ENCODE results near the gene FMOD.
"Not testable (repeated sequence)": the region's sequence is repeated elsewhere in the genome, so short reads cannot be mapped to it uniquely, and the experiment has no call there.

Gene FMOD

DNA sequence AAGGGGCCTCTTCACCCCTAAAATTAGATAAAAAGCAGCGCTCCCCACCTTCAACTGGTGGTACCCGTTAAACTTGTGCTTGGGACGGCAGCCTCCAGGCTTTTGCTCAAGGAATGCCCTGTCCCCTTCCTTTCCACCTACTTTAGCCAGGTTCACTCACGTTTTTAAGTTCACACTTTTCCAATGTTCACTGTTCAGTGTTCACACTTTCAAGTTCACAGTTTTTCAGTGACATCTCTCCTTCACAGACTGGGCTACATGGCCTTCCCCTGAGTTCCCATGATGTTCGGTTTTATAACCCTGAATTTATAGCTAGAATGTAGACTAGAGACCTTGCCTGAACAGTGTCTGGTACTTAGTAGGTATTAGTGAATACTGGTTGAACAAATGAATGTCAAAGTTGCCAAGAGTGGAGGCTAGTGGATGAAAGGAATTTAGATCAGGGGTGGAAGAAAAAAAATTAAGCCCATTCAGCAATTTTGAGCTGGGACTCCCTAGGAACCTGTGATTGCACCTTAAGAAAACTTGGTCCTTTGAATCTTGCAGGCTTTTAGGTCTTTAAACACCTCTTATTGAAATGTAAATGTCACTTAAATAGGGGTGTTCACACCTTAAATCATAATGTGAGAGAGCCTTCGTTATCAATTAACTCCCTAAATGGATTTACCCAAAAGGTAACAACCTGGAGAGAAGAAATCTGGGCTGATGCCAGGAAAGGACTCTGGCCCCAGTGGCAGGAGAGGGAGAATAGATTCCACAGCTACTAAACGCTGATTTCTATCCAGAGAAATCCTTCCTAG, 33.3 kb downstream of the FMOD start:
- DNase-seq (ENCODE audit: low read depth), result no peak
- H3K4me3 ChIP-seq (ENCODE audit: control insufficient read depth, low read depth, low read length), result no peak overlapping the region
- TF ChIP-seq, protein P1, sequence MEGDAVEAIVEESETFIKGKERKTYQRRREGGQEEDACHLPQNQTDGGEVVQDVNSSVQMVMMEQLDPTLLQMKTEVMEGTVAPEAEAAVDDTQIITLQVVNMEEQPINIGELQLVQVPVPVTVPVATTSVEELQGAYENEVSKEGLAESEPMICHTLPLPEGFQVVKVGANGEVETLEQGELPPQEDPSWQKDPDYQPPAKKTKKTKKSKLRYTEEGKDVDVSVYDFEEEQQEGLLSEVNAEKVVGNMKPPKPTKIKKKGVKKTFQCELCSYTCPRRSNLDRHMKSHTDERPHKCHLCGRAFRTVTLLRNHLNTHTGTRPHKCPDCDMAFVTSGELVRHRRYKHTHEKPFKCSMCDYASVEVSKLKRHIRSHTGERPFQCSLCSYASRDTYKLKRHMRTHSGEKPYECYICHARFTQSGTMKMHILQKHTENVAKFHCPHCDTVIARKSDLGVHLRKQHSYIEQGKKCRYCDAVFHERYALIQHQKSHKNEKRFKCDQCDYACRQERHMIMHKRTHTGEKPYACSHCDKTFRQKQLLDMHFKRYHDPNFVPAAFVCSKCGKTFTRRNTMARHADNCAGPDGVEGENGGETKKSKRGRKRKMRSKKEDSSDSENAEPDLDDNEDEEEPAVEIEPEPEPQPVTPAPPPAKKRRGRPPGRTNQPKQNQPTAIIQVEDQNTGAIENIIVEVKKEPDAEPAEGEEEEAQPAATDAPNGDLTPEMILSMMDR (conservative IDR thresholded peaks at IDR 0.05; ENCODE audit: control insufficient read depth, insufficient read depth, low read depth, low read length), result no peak

DNA sequence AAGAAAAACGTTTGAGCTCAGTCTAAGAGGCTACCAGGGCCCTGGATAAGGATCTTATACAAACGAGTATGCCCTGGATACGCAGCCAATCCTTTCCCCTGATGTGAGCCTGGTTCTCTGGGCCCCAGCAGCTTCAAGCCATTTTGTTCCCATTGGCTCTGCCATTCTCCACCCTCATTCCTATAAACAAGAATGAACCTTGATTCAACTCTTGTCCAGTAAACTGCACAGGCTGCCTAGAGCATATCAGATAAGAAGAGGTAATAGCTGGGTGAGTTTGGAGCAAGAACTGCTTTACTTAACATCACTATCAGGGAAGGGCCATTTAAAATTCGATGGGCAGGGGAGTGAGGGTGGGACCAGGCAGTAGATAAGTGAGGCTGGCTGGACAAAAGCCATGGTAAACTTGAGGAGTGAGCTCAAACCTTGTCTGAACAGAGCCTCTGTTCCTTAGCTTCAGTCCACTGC, 34.3 kb downstream of the FMOD start:
- no peak overlapping the region for H3K4me3 ChIP-seq (ENCODE audit: control insufficient read depth, low read depth, low read length)
- TF ChIP-seq, protein P1 (conservative IDR thresholded peaks at IDR 0.05; ENCODE audit: control insufficient read depth, insufficient read depth, low read depth, low read length), result no peak
- DNase-seq (ENCODE audit: low read depth), result no peak

DNA sequence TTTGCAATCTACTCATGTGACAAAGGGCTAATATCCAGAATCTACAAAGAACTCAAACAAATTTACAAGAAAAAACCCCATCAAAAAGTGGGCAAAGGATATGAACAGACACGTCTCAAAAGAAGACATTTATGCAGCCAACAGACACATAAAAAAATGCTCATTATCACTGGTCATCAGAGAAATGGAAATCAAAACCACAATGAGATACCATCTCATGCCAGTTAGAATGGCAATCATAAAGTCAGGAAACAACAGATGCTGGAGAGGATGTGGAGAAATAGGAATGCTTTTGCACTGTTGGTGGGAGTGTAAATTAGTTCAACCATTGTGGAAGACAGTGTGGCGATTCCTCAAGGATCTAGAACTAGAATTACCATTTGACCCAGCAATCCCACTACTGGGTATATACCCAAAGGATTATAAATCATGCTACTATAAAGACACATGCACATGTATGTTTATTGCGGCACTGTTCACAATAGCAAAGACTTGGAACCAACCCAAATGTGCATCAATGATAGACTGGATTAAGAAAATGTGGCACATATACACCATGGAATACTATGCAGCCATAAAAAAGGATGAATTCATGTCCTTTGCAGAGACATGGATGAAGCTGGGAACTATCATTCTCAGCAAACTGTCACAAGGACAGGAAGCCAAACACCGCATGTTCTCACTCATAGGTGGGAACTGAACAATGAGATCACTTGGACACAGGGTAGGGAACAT, 36.7 kb downstream of the FMOD start:
- DNase-seq (ENCODE audit: low read depth); H3K4me3 ChIP-seq (ENCODE audit: control insufficient read depth, low read depth, low read length): not testable (repeated sequence)

DNA sequence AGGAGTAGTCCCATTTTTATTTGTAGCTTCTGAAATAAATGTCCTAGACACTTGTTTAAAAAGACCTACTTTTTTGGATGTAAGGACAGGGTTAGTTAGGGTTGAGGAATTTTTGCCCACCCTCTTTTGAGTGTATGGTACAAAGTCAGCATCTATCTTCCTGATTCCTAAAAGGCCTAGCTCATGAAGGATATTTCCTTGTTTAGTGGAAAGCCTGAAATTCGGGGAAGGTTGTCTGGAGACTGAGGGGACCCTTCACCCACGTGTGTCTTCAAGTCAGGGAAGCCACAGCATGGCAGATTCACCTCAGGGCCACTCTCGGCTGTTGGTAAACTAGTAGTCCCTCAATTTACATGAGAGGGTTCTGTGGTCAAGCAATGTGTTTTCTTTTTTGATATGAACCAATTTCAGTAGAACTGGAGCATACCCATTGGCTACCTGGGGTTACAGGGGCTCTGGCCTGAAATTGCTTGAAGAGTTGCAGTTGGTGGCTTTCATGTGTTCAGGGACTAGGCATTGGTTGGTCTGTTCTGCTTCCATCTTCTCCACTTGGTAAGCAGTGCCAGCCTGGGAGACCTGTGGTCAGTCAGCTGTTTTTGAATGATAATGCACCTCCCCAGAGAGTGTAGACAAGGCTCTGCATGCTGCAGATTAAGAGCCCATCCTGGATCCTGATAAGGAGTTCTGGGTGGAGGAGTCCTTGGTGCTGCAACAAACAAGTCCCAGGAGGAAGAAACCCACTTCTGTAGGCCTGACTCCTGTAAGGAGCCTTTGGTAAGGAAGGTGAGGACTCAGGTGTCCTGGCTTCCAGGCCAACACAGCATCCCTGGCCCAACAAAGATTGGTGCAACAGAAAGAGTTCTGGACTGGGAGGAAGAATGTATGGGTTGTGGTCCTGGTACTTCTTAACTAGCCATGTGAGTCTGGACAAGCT, 39.3 kb downstream of the FMOD start:
- no peak for DNase-seq (ENCODE audit: low read depth)
- no peak overlapping the region for H3K4me3 ChIP-seq (ENCODE audit: control insufficient read depth, low read depth, low read length)
- TF ChIP-seq, protein P1 (conservative IDR thresholded peaks at IDR 0.05; ENCODE audit: control insufficient read depth, insufficient read depth, low read depth, low read length), result no peak

DNA sequence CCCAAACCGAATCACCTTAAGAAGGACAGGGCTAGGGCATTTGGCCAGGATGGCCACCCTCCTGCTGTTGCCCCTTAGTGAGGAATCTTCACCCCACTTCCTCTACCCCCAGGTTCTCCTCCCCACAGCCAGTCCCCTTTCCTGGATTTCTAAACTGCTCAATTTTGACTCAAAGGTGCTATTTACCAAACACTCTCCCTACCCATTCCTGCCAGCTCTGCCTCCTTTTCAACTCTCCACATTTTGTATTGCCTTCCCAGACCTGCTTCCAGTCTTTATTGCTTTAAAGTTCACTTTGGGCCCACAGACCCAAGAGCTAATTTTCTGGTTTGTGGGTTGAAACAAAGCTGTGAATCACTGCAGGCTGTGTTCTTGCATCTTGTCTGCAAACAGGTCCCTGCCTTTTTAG, 42.0 kb downstream of the FMOD start:
- TF ChIP-seq, protein P1 (conservative IDR thresholded peaks at IDR 0.05; ENCODE audit: control insufficient read depth, insufficient read depth, low read depth, low read length), result no peak
- H3K4me3 ChIP-seq (ENCODE audit: control insufficient read depth, low read depth, low read length), result no peak overlapping the region
- DNase-seq (ENCODE audit: low read depth), result no peak

DNA sequence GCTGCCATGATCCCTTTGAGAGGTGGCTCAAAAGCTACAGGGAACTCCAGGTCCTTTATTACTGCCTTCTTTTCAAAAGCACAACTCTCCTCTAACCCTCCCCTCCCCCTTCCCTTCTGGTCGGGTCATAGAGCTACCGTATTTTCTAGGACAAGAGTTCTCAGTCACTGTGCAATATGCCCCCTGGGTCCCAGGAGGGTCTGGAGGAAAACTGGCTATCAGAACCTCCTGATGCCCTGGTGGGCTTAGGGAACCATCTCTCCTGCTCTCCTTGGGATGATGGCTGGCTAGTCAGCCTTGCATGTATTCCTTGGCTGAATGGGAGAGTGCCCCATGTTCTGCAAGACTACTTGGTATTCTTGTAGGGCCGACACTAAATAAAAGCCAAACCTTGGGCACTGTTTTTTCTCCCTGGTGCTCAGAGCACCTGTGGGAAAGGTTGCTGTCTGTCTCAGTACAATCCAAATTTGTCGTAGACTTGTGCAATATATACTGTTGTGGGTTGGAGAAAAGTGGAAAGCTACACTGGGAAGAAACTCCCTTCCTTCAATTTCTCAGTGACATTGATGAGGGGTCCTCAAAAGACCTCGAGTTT, 42.5 kb downstream of the FMOD start:
- H3K4me3 ChIP-seq (ENCODE audit: control insufficient read depth, low read depth, low read length), result no peak overlapping the region
- TF ChIP-seq, protein P1 (conservative IDR thresholded peaks at IDR 0.05; ENCODE audit: control insufficient read depth, insufficient read depth, low read depth, low read length), result no peak
- DNase-seq (ENCODE audit: low read depth), result no peak
